Nephron (organoid): ENCODE measurements around the gene MEPCE.
A peak's percentile ranks its signal among the peaks of the same experiment; 100 is the strongest.
"Not testable (repeated sequence)": the region's sequence is repeated elsewhere in the genome, so short reads cannot be mapped to it uniquely, and the experiment has no call there.

ENCODE experiments used
- H3K27ac Mint-ChIP-seq, 3 experiments: 2 replicates each; pipeline ENCODE4 v1.8.0; 2020; ENCODE audit warnings: mixed read lengths in 3 of 3, mild to moderate bottlenecking in 2 of 3, moderate library complexity in 1 of 3
- H3K27me3 Mint-ChIP-seq: 2 replicates; pipeline ENCODE4 v1.8.0; 2021; ENCODE audit warnings: low read depth, mild to moderate bottlenecking, moderate library complexity, mixed read lengths
- H3K36me3 Mint-ChIP-seq: 2 replicates; pipeline ENCODE4 v1.8.0; 2020; ENCODE audit warnings: low read depth, mixed read lengths
- H3K4me1 Mint-ChIP-seq: 2 replicates; pipeline ENCODE4 v1.8.0; 2020; ENCODE audit warnings: mixed read lengths
- H3K4me3 Mint-ChIP-seq, 3 experiments: 2 replicates each; pipeline ENCODE4 v1.8.0; 2020; ENCODE audit warnings: mild to moderate bottlenecking in 3 of 3, mixed read lengths in 3 of 3, moderate library complexity in 2 of 3
- H3K9me3 Mint-ChIP-seq: 2 replicates; pipeline ENCODE4 v1.8.0; 2020; ENCODE audit warnings: mixed read lengths
- CTCF ChIP-seq, 3 experiments: fragments of 200-600 bp; sonication (generic); IDR thresholded peaks; one replicate each; pipeline ENCODE4 v1.5.0; 2021; ENCODE audit warnings: antibody characterized with exemption in 3 of 3; ENCODE audit not compliant: unreplicated experiment in 3 of 3

MEPCE gene

GRCh38 chr7:100443096-100443840, 13.6 kb downstream of the MEPCE start:
- no peak for TF ChIP-seq CTCF (IDR thresholded peaks at IDR 0.05; ENCODE audit: unreplicated experiment in 3 of 3)
- H3K4me1 Mint-ChIP-seq = no peaks in the 10 kb centered on the region
- H3K27ac Mint-ChIP-seq = no peak overlapping the region
- no peak overlapping the region for H3K4me3 Mint-ChIP-seq
- no peaks in the 10 kb centered on the region for H3K27me3 Mint-ChIP-seq
- no peaks in the 10 kb centered on the region for H3K9me3 Mint-ChIP-seq
- no peaks in the 10 kb centered on the region for H3K36me3 Mint-ChIP-seq

- H3K27ac Mint-ChIP-seq = peak overlapping the region in 2 of 3 experiments; percentile 59 to 83
- no peaks in the 10 kb centered on the region for H3K36me3 Mint-ChIP-seq
- TF ChIP-seq CTCF (IDR thresholded peaks at IDR 0.05; ENCODE audit: unreplicated experiment in 3 of 3) = no peak
- H3K4me1 Mint-ChIP-seq = no peaks in the 10 kb centered on the region
- no peaks in the 10 kb centered on the region for H3K27me3 Mint-ChIP-seq
- no peaks in the 10 kb centered on the region for H3K9me3 Mint-ChIP-seq
- H3K4me3 Mint-ChIP-seq = no peak overlapping the region
These were observed 15.0 kb downstream of the MEPCE start for GRCh38 chr7:100444311-100445278.

GRCh38 chr7:100446040-100446439, 16.4 kb downstream of the MEPCE start:
- no peaks in the 10 kb centered on the region for H3K4me1 Mint-ChIP-seq
- H3K4me3 Mint-ChIP-seq = no peak overlapping the region
- no peak for TF ChIP-seq CTCF (IDR thresholded peaks at IDR 0.05; ENCODE audit: unreplicated experiment in 3 of 3)
- H3K27ac Mint-ChIP-seq = peak overlapping the region in 1 of 3 experiments; percentile 37
- no peaks in the 10 kb centered on the region for H3K9me3 Mint-ChIP-seq
- no peaks in the 10 kb centered on the region for H3K36me3 Mint-ChIP-seq
- H3K27me3 Mint-ChIP-seq = no peaks in the 10 kb centered on the region

- not testable (repeated sequence) for H3K4me1 Mint-ChIP-seq, H3K4me3 Mint-ChIP-seq, H3K27me3 Mint-ChIP-seq, H3K9me3 Mint-ChIP-seq, H3K27ac Mint-ChIP-seq, H3K36me3 Mint-ChIP-seq
These were observed 17.7 kb downstream of the MEPCE start for GRCh38 chr7:100447363-100447762.

GRCh38 chr7:100449190-100449795, 19.7 kb downstream of the MEPCE start:
- no peak for TF ChIP-seq CTCF (IDR thresholded peaks at IDR 0.05; ENCODE audit: unreplicated experiment in 3 of 3)
- Mint-ChIP-seq H3K27ac (peak overlapping the region in 1 of 3 experiments; percentile 48), H3K4me3 (peak overlapping the region; percentile 3 to 72 (median 69)), H3K27me3 (no peaks in the 10 kb centered on the region), H3K36me3 (no peaks in the 10 kb centered on the region), H3K4me1 (no peaks in the 10 kb centered on the region), H3K9me3 (no peaks in the 10 kb centered on the region)

- no peaks in the 10 kb centered on the region for H3K27me3 Mint-ChIP-seq
These were observed 22.9 kb downstream of the MEPCE start for GRCh38 chr7:100452513-100452912.

GRCh38 chr7:100453854-100454253, 24.2 kb downstream of the MEPCE start:
- H3K36me3 Mint-ChIP-seq, H3K9me3 Mint-ChIP-seq, H3K27ac Mint-ChIP-seq, H3K27me3 Mint-ChIP-seq, H3K4me3 Mint-ChIP-seq: not testable (repeated sequence)
- peaks cover 12% of the 10 kb centered on the region for H3K4me1 Mint-ChIP-seq

More at GRCh38 chr7:100452513-100452912, 22.9 kb downstream of the MEPCE start:
- H3K27ac Mint-ChIP-seq = no peak overlapping the region
- H3K4me1 Mint-ChIP-seq = peaks cover 12% of the 10 kb centered on the region
- no peak for TF ChIP-seq CTCF (IDR thresholded peaks at IDR 0.05; ENCODE audit: unreplicated experiment in 3 of 3)
- no peaks in the 10 kb centered on the region for H3K9me3 Mint-ChIP-seq
- no peaks in the 10 kb centered on the region for H3K36me3 Mint-ChIP-seq
- no peak overlapping the region for H3K4me3 Mint-ChIP-seq
